Stomach (tissue), 9 donors: ENCODE data around the gene SF3A1. TPM values are rescaled to one million over a fixed set of nuclear protein-coding genes. Genes with fewer than 3 reads are reported as not detected.
A peak's percentile ranks its signal among the peaks of the same experiment; 100 is the strongest.

ENCODE experiments used
- DNase-seq, 2 donors: peaks; one replicate each; pipeline versions ENCODE4 v3.0.0 to v3.0.0-alpha.2; 2013 to 2019
- H3K27ac ChIP-seq, 5 donors: fragments of 200-600 bp in 4 of 5; sonication (generic) in 4 of 5; one replicate each; pipeline ENCODE4 v1.5.1; 2013 to 2019; ENCODE audit warnings: mild to moderate bottlenecking in 1 of 5, moderate library complexity in 1 of 5
- H3K27me3 ChIP-seq, 3 donors: fragments of 200-600 bp; sonication (generic); one replicate each; pipeline ENCODE4 v1.5.1; 2017 to 2019; ENCODE audit warnings: mixed run types in 1 of 3
- H3K36me3 ChIP-seq, 4 donors: fragments of 200-600 bp; sonication (generic); 1 replicate in 3 of 4; 2 replicates in 1 of 4; pipeline ENCODE4 v1.5.1; 2016 to 2019
- H3K4me1 ChIP-seq, 4 donors: fragments of 200-600 bp; sonication (generic); one replicate each; pipeline ENCODE4 v1.5.1; 2016 to 2019
- H3K4me3 ChIP-seq, 4 donors: fragments of 200-600 bp; sonication (generic) in 3 of 4; one replicate each; pipeline ENCODE4 v1.5.1; 2016 to 2019; ENCODE audit warnings: mild to moderate bottlenecking in 1 of 4
- H3K9me3 ChIP-seq, 4 donors: fragments of 200-600 bp; sonication (generic); one replicate each; pipeline ENCODE4 v1.5.1; 2016 to 2019
- EP300 ChIP-seq: sonication (generic); formaldehyde crosslinking; IDR thresholded peaks from one replicate; pipeline ENCODE4 v1.6.1; 2017; ENCODE audit warnings: antibody characterized with exemption
- POLR2A ChIP-seq, 4 donors: fragments of 450-650 bp; IDR thresholded peaks; one replicate each; pipeline ENCODE4 v1.6.1; 2016; ENCODE audit warnings: antibody characterized with exemption in 4 of 4, control low read depth in 2 of 4, mild to moderate bottlenecking in 1 of 4, moderate library complexity in 1 of 4
- POLR2AphosphoS5 ChIP-seq, 3 donors: sonication (generic); formaldehyde crosslinking; IDR thresholded peaks; one replicate each; pipeline ENCODE4 v1.6.1; 2016; ENCODE audit warnings: antibody characterized with exemption in 3 of 3
- WGBS, 5 donors: extraction: QIAGEN DNeasy Blood & Tissue Kit in 3 of 5; methylation state at CpG; one replicate each; pipeline versions ENCODE4 v1.1.5 to v1.1.7; 2013 to 2018; 5-methylcytosine and 5-hydroxymethylcytosine counted together
- intact Hi-C: fragments of 100-400 bp; cut with DNase I; formaldehyde crosslinking; loops from one replicate; pipeline ENCODE4 v1.15.1; 2023; ENCODE audit warnings: low total_unique reads
- polyA plus RNA-seq, 3 donors: library from polyadenylated mRNA; stranded (reverse); fragments of 200-250 nt; gene quantifications; one replicate each; pipeline ENCODE4 v1.2.3, GENCODE V29; 2013
- total RNA-seq, 5 donors: library from RNA; depleted of rRNA; stranded (reverse); fragments of >200 nt; gene quantifications; one replicate each; pipeline versions ENCODE4 v1.1.0 to v1.2.3, GENCODE V29; 2014 to 2016
- TF ChIP-seq, protein P1 (sequence below), 7 experiments: fragments of 450-650 bp in 4 of 7; fragments of 200-600 bp in 3 of 7; sonication (generic) in 3 of 7; IDR thresholded peaks; one replicate each; pipeline ENCODE4 v1.5.1; 2016 to 2019; ENCODE audit warnings: antibody characterized with exemption in 7 of 7, control low read depth in 2 of 7, mild to moderate bottlenecking in 1 of 7
- donor health status: healthy with polysubstance abuse.
- donor health status: Bipolar disorder and iron deficiency.
- donor health status: healthy.

The SF3A1 gene
- total and polyA plus RNA-seq, 8 donors: 13.6 to 316 (median 30.6) TPM

DNA sequence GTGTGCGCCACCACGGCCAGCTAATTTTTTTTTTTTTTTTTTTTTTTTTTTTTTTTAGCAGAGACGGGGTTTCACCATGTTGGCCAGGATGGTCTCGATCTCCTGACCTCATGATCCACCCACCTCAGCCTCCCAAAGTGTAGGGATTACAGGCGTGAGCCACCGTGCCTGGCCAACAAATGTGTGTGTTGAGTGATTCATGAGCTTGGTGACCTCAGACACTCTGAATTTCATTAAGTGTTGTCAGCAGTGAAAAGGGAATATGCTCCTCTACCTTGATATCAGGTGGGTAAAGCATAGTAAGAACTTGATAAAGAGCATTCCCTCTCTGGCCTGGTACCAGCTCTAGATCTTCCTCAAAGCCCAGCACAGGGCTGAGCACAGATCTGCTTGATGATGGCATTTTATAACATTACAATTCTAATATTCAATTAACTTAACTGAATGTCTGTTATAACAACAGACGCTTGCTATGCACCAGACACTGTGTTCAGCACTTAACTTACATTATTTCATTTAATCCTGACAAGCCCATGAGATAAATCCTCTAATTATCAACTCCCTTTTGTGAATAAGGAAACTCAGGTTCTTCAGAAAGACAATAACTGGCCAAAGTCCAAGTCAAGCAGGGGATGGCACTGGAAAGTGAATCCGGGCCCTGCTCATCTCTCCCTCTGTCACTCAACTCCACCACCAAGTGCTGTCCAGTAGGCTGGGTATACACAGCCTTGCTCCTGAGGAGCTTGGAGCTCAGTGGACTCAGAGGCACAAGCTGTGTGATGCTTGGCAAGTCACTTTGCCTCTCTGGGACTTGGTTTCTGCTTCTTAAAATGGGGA, 42.9 kb downstream of the SF3A1 start:
- 69 to 87% (median 85%) methylated on average over 6 to 8 of the region's 8 CpGs for WGBS, 5 donors
- DNase-seq: no peak
- peaks cover 73 to 99% (median 93%) of the 10 kb centered on the region in 4 donors for H3K4me1 ChIP-seq
- H3K27me3 ChIP-seq: no peaks in the 10 kb centered on the region
- peaks cover 0 to 10% (median 7%) of the 10 kb centered on the region in 4 donors for H3K36me3 ChIP-seq
- no peaks in the 10 kb centered on the region for H3K9me3 ChIP-seq
- intact Hi-C loops: no loop called here
- no peak for TF ChIP-seq EP300
- no peak overlapping the region for H3K4me3 ChIP-seq
- peak overlapping the region in 4 of 5 donors; percentile 4 to 56 (median 48) for H3K27ac ChIP-seq

DNA sequence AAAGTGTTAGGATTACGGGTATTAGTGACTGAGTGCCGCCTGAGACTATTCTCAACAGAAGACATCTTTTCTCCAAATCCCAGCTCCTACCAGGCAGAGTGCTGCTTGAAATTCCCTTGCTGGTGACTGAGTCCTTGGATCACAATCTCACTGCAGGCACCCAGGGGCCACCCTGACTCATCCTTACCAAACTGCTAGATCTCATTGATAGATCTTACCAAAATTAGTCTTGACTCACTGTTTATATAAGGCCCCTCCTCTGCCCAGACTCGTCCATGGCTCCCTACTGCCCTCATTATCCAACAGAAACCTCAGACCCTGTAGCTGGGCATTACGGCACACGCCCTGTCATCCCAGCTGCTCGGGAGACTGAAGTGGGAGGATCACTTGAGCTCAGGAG, 44.6 kb downstream of the SF3A1 start:
- Histone ChIP-seq H3K4me3 (peak overlapping the region in 1 of 4 donors; percentile 11), H3K36me3 (peaks cover 0 to 3% (median 0%) of the 10 kb centered on the region in 4 donors), H3K4me1 (peaks cover 75 to 99% (median 93%) of the 10 kb centered on the region in 4 donors), H3K27me3 (no peaks in the 10 kb centered on the region), H3K9me3 (no peaks in the 10 kb centered on the region), H3K27ac (peak overlapping the region; percentile 86 to 94 (median 87))
- WGBS, 5 donors: 71 to 82% (median 80%) methylated on average over 6 of the region's 6 CpGs
- intact Hi-C loops: no loop called here
- DNase-seq: no peak
- TF ChIP-seq EP300 (no peak), POLR2AphosphoS5 (IDR thresholded peaks at IDR 0.05) (no peak), POLR2A (IDR thresholded peaks at IDR 0.05) (no peak)
- TF ChIP-seq, protein P1, sequence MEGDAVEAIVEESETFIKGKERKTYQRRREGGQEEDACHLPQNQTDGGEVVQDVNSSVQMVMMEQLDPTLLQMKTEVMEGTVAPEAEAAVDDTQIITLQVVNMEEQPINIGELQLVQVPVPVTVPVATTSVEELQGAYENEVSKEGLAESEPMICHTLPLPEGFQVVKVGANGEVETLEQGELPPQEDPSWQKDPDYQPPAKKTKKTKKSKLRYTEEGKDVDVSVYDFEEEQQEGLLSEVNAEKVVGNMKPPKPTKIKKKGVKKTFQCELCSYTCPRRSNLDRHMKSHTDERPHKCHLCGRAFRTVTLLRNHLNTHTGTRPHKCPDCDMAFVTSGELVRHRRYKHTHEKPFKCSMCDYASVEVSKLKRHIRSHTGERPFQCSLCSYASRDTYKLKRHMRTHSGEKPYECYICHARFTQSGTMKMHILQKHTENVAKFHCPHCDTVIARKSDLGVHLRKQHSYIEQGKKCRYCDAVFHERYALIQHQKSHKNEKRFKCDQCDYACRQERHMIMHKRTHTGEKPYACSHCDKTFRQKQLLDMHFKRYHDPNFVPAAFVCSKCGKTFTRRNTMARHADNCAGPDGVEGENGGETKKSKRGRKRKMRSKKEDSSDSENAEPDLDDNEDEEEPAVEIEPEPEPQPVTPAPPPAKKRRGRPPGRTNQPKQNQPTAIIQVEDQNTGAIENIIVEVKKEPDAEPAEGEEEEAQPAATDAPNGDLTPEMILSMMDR (IDR thresholded peaks at IDR 0.05): no peak

DNA sequence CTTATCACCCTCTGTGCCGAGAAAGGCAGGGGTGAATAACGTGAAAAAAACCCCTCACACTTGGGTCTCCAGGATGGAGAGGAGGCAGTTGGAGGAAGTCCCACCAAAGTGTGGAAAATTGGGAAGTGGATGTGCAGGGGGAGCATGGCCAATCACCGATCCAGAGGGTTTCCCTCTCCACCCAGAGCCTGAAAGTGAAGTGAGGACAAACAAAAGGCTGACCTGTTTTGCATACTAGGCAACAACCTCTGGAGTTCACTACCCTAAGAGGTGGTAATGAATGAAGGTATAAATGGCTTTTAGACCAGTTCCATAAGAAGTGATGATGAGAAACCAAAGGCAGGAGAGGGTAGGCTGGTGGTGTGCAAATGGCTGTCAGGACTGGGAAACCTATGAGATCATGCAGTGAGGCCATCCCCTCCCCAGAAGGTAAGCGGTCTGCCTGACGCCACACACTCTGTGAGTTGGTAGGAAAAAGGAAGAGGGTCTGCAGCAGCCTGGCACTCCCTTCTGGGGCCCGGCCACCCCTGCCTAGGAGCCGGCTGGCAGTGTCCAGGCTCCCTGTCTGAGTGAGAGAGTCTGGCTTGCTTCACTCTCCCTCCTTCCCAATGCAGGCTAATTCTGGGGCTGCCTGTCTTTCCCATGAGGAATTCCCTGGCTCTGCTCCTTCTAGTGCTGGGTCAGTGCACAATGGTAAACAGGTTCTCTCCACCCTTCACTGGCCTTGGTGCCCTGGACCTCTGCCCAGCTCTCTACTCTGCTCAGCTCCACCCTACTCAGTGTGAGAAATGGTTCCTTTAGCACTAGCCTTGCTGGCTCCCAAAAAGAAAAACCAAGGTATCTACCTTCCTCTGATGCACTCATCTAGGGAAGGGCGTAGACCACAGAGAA, 45.6 kb downstream of the SF3A1 start:
- peak overlapping the region in 1 of 4 donors; percentile 11 for H3K4me3 ChIP-seq
- H3K27me3 ChIP-seq: no peaks in the 10 kb centered on the region
- TF ChIP-seq EP300 (no peak), POLR2AphosphoS5 (IDR thresholded peaks at IDR 0.05) (peak; percentile 68 to 85 (median 81))
- peak; percentile 78 to 92 for DNase-seq
- peak overlapping the region; percentile 86 to 94 (median 87) for H3K27ac ChIP-seq
- intact Hi-C loops: no loop called here
- H3K4me1 ChIP-seq: peaks cover 83 to 99% (median 96%) of the 10 kb centered on the region in 4 donors
- no peaks in the 10 kb centered on the region for H3K9me3 ChIP-seq
- 29 to 43% (median 31%) methylated on average over 5 to 8 of the region's 8 CpGs for WGBS, 5 donors
- peaks cover 0 to 3% (median 0%) of the 10 kb centered on the region in 4 donors for H3K36me3 ChIP-seq

DNA sequence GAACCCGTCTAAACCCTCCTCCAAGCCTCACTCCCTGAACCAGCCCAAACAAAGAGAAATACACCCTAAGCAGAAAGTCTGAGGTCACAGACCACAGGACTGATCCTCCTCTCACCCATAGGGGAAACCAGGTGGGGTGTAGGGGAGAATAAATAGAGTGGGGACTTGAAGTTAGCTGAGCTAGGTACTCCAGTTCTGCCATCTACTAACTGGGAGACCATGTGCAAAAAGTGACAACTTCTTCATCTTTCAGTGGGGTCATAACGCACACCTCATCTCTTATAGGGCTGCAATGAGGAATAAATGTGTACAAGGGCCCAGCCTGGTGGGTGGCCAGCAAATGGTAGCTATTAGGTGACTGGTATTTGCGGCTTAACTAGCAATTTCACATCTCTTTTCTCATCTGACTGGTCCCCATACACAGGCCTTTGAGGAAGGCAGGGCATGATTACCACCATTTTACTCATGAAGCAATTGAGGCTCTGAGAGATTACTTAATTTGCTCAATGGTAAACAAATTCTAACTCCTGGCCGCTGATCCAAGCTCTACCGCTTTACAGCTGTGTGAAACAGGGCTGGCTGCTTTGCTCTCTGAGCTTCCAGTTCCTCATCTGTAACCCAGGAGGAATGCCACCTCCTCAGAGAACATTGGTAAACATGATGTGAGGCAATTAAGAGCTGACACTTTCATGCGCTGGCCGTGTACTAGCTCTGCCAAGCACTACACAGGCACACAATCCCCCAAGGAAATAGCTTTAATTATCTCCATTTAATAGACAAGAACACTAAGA, 46.5 kb downstream of the SF3A1 start:
- peak; percentile 77 to 81 for DNase-seq

DNA sequence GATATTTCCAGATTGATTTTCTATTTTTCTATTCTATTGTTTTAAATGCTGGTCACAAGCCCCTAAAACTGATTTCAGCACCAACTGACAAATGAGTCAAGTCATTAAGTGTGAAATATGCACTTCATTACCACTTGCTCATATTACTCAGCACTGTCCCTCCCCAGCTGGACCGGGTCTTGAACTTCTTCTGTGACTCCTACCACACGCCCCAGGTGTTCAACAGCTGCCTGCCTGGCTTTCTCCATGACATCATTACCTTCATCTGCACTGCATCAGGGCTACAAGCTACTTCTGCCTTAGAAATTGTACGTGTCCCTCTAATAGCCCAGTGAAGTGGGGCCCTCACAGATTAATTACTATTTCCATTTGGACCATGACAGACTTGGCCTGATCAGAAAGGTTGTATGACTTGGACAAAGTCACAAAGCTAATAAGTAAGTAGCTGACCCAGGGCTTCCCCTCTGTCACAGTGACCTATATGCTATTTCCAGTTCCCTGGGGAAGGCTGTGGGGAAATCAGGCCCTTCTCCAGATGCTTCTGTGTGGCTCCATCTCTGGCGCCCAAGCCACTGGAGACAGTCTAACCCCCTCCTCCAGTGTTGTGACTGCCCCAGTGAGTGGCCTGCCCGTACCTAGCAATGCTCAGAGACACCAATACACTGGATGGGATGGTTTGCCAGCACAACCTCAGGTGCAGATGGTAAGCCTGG, 48.0 kb downstream of the SF3A1 start:
- intact Hi-C loops: no loop called here
- H3K27ac ChIP-seq: peak overlapping the region in 4 of 5 donors; percentile 86 to 94 (median 88)
- H3K4me3 ChIP-seq: no peak overlapping the region
- 70 to 79% (median 75%) methylated on average over 5 of the region's 5 CpGs for WGBS, 5 donors
- no peak for DNase-seq
- H3K36me3 ChIP-seq: peaks cover 0 to 7% (median 0%) of the 10 kb centered on the region in 4 donors
- H3K27me3 ChIP-seq: no peaks in the 10 kb centered on the region
- TF ChIP-seq POLR2AphosphoS5 (IDR thresholded peaks at IDR 0.05) (no peak), POLR2A (IDR thresholded peaks at IDR 0.05) (no peak), EP300 (no peak)
- TF ChIP-seq, protein P1 (IDR thresholded peaks at IDR 0.05): no peak
- H3K4me1 ChIP-seq: peaks cover 94 to 99% (median 97%) of the 10 kb centered on the region in 4 donors
- H3K9me3 ChIP-seq: no peaks in the 10 kb centered on the region

More for the DNA sequence above, 46.5 kb downstream of the SF3A1 start:
- peak overlapping the region in 1 of 4 donors; percentile 11 for H3K4me3 ChIP-seq
- intact Hi-C loops: no loop called here
- H3K4me1 ChIP-seq: peaks cover 84 to 99% (median 96%) of the 10 kb centered on the region in 4 donors
- H3K27me3 ChIP-seq: no peaks in the 10 kb centered on the region
- TF ChIP-seq EP300 (no peak), POLR2AphosphoS5 (IDR thresholded peaks at IDR 0.05) (peak; percentile 73 to 93 (median 78))
- H3K9me3 ChIP-seq: no peaks in the 10 kb centered on the region
- no peaks in the 10 kb centered on the region for H3K36me3 ChIP-seq
- H3K27ac ChIP-seq: peak overlapping the region; percentile 86 to 94 (median 87)
- 30 to 46% (median 35%) methylated on average over 7 of the region's 7 CpGs for WGBS, 5 donors
